Measurements from ENCODE around the gene HSPA4.
"Not testable (repeated sequence)": the region's sequence is repeated elsewhere in the genome, so short reads cannot be mapped to it uniquely, and the experiment has no call there.

Gene HSPA4

DNA sequence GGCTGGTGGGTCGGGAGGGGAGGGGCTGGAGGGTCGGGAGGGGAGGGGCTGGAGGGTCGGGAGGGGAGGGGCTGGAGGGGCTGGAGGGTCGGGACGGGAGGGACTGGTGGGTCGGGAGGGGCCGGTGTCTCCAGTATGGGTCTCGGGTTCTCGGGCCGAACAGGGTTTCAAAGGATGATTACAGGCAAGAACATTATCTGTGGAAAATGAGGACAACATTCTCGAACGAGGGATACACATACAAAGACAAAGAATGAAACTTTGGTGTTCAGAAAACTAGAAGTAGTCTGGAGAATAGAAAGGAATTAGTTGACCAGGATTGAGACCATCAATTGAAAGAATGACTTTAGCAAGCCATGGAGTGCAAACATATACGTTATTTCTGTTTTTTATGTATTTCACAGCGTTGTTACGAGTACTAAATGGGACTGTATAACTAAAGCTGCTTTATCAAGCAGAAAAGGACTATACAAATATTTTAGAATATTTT lies 25.1 kb upstream of the HSPA4 start:
- H3K4me3 ChIP-seq (ENCODE audit: low read depth, low read length), result peak overlapping the region; percentile 62
- DNase-seq (ENCODE audit: low read depth), result no peak
- in situ Hi-C loops (cut with HindIII; ENCODE audit: low sequenced_read_pairs), result no loop called here
- TF ChIP-seq, protein P1, sequence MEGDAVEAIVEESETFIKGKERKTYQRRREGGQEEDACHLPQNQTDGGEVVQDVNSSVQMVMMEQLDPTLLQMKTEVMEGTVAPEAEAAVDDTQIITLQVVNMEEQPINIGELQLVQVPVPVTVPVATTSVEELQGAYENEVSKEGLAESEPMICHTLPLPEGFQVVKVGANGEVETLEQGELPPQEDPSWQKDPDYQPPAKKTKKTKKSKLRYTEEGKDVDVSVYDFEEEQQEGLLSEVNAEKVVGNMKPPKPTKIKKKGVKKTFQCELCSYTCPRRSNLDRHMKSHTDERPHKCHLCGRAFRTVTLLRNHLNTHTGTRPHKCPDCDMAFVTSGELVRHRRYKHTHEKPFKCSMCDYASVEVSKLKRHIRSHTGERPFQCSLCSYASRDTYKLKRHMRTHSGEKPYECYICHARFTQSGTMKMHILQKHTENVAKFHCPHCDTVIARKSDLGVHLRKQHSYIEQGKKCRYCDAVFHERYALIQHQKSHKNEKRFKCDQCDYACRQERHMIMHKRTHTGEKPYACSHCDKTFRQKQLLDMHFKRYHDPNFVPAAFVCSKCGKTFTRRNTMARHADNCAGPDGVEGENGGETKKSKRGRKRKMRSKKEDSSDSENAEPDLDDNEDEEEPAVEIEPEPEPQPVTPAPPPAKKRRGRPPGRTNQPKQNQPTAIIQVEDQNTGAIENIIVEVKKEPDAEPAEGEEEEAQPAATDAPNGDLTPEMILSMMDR (IDR thresholded peaks at IDR 0.05; ENCODE audit: low read depth, low read length, missing control alignments), result no peak

DNA sequence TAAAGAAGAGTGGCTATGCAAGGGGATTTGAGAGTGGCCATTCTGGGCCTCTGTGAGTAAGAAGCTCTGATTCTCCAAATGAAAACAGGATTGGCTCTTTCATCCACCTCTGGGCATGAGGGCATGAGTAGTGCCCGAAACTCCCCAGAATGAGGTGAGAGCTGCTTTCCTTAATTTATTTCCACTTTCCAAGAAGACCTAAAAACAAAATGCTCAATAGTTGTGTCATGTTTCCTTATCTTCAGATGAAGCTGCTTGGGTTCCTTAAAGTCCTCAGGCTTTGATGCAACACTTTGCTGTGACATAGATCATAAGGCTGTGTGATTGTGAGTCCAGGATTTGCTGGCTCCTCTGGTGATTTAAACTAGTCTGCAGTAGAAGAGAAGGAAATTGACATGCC lies 22.4 kb upstream of the HSPA4 start:
- in situ Hi-C loops (cut with HindIII; ENCODE audit: low sequenced_read_pairs), result no loop called here

DNA sequence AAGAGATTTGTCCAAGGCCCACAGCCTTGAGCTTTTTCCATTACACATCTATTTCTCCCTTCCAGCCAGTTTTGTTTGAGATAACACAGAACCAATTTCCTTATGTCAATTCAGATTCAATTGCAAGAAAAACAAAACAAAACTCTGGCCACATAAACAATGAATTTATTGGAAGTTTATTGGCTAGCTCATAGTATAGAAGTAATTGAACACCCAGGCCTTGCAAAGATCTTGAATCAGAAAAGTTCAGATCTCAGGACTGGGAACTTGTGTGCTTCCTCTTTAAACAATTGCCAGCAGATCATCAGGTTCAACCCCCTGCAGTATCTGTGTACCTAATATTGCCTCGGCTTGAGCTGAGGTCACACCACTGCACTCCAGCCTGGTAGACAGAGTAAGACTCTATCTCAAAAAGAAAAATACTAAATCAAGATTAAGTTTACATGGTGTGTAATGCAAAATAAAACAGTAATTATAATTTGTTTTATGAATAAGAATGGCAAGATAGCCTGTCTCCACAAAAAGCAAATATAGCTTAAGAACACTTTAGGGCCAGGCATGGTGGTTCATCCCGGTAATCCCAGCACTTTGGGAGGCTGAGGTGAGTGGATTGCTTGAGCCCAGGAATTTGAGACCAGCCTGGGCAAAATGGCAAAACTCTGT lies 21.3 kb upstream of the HSPA4 start:
- H3K4me3 ChIP-seq (ENCODE audit: low read depth, low read length), result no peak overlapping the region
- in situ Hi-C loops (cut with HindIII; ENCODE audit: low sequenced_read_pairs), result no loop called here
- TF ChIP-seq, protein P1 (IDR thresholded peaks at IDR 0.05; ENCODE audit: low read depth, low read length, missing control alignments), result no peak
- no peak for DNase-seq (ENCODE audit: low read depth)

More for the DNA sequence above, 22.4 kb upstream of the HSPA4 start:
- H3K4me3 ChIP-seq (ENCODE audit: low read depth, low read length), result no peak overlapping the region
- TF ChIP-seq, protein P1 (IDR thresholded peaks at IDR 0.05; ENCODE audit: low read depth, low read length, missing control alignments), result no peak
- no peak for DNase-seq (ENCODE audit: low read depth)

DNA sequence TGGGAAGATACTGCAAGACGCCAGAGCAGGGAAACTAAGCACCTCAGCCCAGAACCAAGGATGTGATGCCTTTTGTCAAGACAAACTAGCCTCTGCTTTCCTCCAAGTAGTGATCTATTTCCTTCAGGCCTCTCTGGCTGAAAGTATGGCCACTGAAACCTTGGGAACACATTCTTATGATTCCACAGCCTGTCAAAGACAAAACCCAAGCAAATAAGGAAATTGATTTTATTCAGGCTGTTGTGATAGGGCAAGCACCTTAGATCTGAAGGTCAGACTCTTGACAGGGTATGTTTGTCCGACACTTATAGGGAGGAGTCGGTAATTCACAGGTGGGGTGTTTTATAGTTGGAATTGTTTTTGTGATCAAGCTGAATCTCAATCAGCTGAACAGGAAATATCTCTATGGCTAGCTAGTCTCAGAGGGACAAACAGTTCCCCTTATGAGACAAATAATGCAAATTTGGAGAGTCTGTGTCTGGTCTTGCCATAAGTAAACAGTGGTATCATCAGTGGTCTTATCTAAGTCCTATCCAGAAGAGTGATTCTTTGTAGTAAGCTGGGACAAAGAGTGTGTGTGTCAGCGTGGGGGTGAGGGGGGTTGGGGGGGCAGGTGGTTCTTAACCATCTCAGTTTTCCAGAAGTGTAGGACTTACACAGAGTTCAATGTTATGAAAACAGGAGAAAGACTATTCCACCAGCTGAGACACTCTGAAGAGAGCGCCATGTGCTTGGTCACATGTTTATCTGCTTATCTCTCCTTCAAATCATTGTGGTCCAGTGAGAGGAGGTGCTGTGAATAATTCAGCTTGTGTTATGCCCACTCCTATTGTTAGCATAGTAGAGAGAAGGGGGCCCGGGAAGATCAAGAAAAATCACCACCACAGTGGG lies 18.7 kb upstream of the HSPA4 start:
- H3K4me3 ChIP-seq (ENCODE audit: low read depth, low read length), result no peak overlapping the region
- TF ChIP-seq, protein P1 (IDR thresholded peaks at IDR 0.05; ENCODE audit: low read depth, low read length, missing control alignments), result no peak
- in situ Hi-C loops (cut with HindIII; ENCODE audit: low sequenced_read_pairs), result no loop called here
- no peak for DNase-seq (ENCODE audit: low read depth)

DNA sequence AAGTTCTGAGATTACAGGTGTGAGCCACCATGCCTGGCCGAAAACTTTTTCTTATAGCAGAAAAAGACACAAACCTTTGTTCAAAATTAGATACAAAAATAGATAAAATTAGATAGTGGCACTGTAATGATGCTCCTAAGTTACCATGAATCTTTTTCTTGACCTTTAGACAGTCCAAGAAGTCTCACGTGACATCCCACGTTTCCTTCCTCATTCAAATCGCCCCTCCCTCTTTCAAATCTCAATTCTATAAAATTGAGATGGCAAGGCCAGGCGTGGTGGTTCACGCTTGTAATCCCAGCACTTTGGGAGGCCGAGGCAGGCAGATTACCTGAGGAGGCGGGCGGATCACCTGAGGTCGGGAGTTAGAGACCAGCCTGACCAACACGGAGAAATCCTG lies 17.7 kb upstream of the HSPA4 start:
- no peak overlapping the region for H3K4me3 ChIP-seq (ENCODE audit: low read depth, low read length)
- TF ChIP-seq, protein P1 (IDR thresholded peaks at IDR 0.05; ENCODE audit: low read depth, low read length, missing control alignments), result no peak
- no peak for DNase-seq (ENCODE audit: low read depth)
- in situ Hi-C loops (cut with HindIII; ENCODE audit: low sequenced_read_pairs), result no loop called here

DNA sequence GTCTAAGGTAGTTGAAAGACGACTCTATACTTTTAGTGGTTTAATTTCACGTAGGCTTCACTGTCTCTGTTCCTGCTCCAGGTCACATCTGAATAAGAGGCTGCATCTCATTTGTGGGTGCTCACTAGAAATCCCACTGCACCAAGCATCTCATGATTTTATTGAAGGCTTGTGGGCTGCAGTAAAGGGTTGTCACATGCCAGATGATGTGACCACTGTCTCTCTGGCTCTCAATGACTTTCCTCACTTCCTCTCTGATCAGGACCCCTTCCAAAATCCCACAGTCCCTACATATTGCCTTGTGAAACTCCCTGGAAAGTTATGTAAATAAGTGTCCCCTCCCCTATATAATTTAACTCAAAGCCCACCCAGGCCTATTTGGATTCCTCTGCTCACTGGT lies 16.6 kb upstream of the HSPA4 start:
- no peak for DNase-seq (ENCODE audit: low read depth)
- no peak overlapping the region for H3K4me3 ChIP-seq (ENCODE audit: low read depth, low read length)
- in situ Hi-C loops (cut with HindIII; ENCODE audit: low sequenced_read_pairs), result no loop called here
- TF ChIP-seq, protein P1 (IDR thresholded peaks at IDR 0.05; ENCODE audit: low read depth, low read length, missing control alignments), result no peak

DNA sequence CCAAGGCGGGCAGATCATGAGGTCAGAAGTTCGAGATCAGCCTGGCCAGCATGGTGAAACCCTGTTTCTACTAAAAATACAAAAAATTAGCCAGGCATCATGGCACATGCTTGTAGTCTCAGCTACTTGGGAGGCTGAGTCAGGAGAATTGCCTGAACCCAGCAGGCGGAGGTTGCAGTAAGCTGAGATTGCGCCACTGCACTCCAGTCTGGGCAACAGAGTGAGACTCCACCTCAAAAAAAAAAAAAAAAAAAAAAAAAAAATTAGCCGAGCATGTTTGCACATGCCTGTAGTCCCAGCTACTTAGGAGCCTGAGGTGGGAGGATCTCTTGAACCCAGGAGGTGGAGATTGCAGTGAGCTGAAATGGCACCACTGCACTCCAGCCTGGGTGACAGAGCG lies 15.1 kb upstream of the HSPA4 start:
- DNase-seq (ENCODE audit: low read depth); H3K4me3 ChIP-seq (ENCODE audit: low read depth, low read length); in situ Hi-C loops (cut with HindIII; ENCODE audit: low sequenced_read_pairs): not testable (repeated sequence)
